Thyroid gland (tissue), 4 donors: Measurements from ENCODE around the gene DNM3. TPM values are rescaled to one million over a fixed set of nuclear protein-coding genes. Genes with fewer than 3 reads are reported as not detected.
"Not testable (repeated sequence)": the region's sequence is repeated elsewhere in the genome, so short reads cannot be mapped to it uniquely, and the experiment has no call there.

Source experiments
- DNase-seq, 2 donors: peaks; one replicate each; pipeline ENCODE4 v3.0.0-alpha.2; 2019
- H3K27ac ChIP-seq, 3 donors: fragments of 200-600 bp; sonication (generic); 1 replicate in 2 of 3; 2 replicates in 1 of 3; pipeline ENCODE4 v1.5.1; 2016 to 2019; ENCODE audit warnings: mild to moderate bottlenecking in 1 of 3, moderate library complexity in 1 of 3
- H3K27me3 ChIP-seq: fragments of 200-600 bp; sonication (generic); one replicate; pipeline ENCODE4 v1.5.1; 2019
- H3K36me3 ChIP-seq, 2 donors: fragments of 200-600 bp; sonication (generic); one replicate each; pipeline ENCODE4 v1.5.1; 2016 to 2019
- H3K4me1 ChIP-seq, 2 donors: fragments of 200-600 bp; sonication (generic); one replicate each; pipeline ENCODE4 v1.5.1; 2017 to 2019
- H3K4me3 ChIP-seq, 3 donors: fragments of 200-600 bp; sonication (generic); replicated peaks in 1 of 3; 1 replicate in 2 of 3; 2 replicates in 1 of 3; pipeline ENCODE4 v1.5.1; 2016; ENCODE audit warnings: mild to moderate bottlenecking in 1 of 3
- H3K9me3 ChIP-seq: fragments of 200-600 bp; sonication (generic); one replicate; pipeline ENCODE4 v1.5.1; 2017
- CTCF ChIP-seq, 6 experiments: fragments of 200-600 bp in 3 of 6; fragments of 450-650 bp in 3 of 6; sonication (generic) in 3 of 6; IDR thresholded peaks; one replicate each; pipeline ENCODE4 v1.5.1; 2016 to 2019; ENCODE audit warnings: antibody characterized with exemption in 6 of 6, mild to moderate bottlenecking in 2 of 6, inconsistent platforms in 1 of 6, moderate library complexity in 1 of 6
- POLR2A ChIP-seq, 2 donors: fragments of 450-650 bp; IDR thresholded peaks; one replicate each; pipeline ENCODE4 v1.6.1; 2017; ENCODE audit warnings: antibody characterized with exemption in 2 of 2, mild to moderate bottlenecking in 2 of 2, moderate library complexity in 1 of 2
- WGBS, 2 donors: methylation state at CpG; one replicate each; pipeline ENCODE4 v1.1.5; 2017; 5-methylcytosine and 5-hydroxymethylcytosine counted together
- intact Hi-C: fragments of 100-400 bp; cut with DNase I; formaldehyde crosslinking; loops from one replicate; pipeline ENCODE4 v1.15.1; 2023
- total RNA-seq, 4 donors: library from RNA; depleted of rRNA; stranded (reverse); fragments of >200 nt; gene quantifications; one replicate each; pipeline ENCODE4 v1.2.3, GENCODE V29; 2016

The DNM3 gene
- total RNA-seq, 4 donors from 2014 or later: 9.0 to 13.6 (median 10.8) TPM

DNA sequence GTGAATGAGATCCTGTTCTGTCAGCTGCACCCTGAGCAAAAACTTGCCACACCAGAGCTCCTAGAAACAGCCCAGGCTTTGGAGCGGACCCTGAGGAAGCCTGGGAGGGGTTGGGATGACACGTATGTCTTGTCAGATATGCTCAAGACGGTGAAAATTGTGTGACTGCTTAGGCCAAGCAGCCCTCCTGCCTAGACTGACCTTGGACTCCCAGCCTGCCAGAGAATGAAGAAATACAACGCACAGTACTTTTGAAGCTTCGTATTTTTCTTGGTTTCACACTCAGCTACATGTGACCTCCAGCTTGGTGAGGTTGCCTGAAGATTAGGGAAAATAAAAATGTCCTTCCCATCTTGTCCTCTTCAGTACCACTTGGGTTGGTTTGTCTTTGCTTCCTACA lies 44.7 kb upstream of the DNM3 start:
- H3K27me3 ChIP-seq: no peaks in the 10 kb centered on the region
- intact Hi-C loops: no loop called here
- no peaks in the 10 kb centered on the region for H3K9me3 ChIP-seq
- H3K4me3 ChIP-seq: no peak overlapping the region
- 94 to 99% methylated on average over 5 of the region's 5 CpGs for WGBS, 2 donors
- H3K36me3 ChIP-seq: peaks cover 21 to 39% of the 10 kb centered on the region in 2 donors
- no peak for DNase-seq
- H3K27ac ChIP-seq: no peak overlapping the region
- H3K4me1 ChIP-seq: peaks cover 12 to 15% of the 10 kb centered on the region in 2 donors
- TF ChIP-seq POLR2A (IDR thresholded peaks at IDR 0.05) (no peak), CTCF (IDR thresholded peaks at IDR 0.05) (no peak)

GRCh38 chr1:171798311-171798710 lies 43.0 kb upstream of the DNM3 start:
- H3K36me3 ChIP-seq: peaks cover 12 to 23% of the 10 kb centered on the region in 2 donors
- peak overlapping the region in 1 of 3 donors; percentile 45 for H3K27ac ChIP-seq
- H3K4me3 ChIP-seq: no peak overlapping the region
- H3K9me3 ChIP-seq: no peaks in the 10 kb centered on the region
- TF ChIP-seq POLR2A (IDR thresholded peaks at IDR 0.05) (no peak), CTCF (IDR thresholded peaks at IDR 0.05) (no peak)
- no peak for DNase-seq
- intact Hi-C loops: no loop called here
- 91 to 100% methylated on average over 3 of the region's 3 CpGs for WGBS, 2 donors
- peaks cover 15 to 17% of the 10 kb centered on the region in 2 donors for H3K4me1 ChIP-seq
- no peaks in the 10 kb centered on the region for H3K27me3 ChIP-seq

DNA sequence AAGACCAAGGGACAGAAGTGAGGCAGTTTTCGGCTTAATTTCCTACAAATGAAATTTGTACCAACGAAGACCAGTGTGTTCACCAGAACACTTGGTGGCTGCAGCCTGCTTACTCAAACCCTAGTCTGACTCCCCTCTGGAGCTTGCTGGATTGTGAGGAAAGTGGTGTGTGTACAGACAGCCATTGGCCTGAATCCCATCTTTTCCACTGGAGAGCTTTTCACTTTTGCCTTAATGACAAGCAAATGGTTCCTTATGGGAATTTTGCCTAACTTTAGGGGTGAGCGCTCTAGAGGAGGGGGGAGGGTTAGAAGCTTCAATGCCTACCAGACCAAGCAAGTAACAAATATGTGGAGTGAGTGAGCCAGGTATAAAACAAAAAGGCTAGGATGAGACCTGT lies 42.5 kb upstream of the DNM3 start:
- intact Hi-C loops: no loop called here

GRCh38 chr1:171799166-171799565 lies 42.1 kb upstream of the DNM3 start:
- DNase-seq: no peak
- H3K9me3 ChIP-seq: no peaks in the 10 kb centered on the region
- peaks cover 15 to 17% of the 10 kb centered on the region in 2 donors for H3K4me1 ChIP-seq
- intact Hi-C loops: no loop called here
- no peak overlapping the region for H3K4me3 ChIP-seq
- H3K36me3 ChIP-seq: peaks cover 12 to 21% of the 10 kb centered on the region in 2 donors
- no peak for TF ChIP-seq POLR2A (IDR thresholded peaks at IDR 0.05)
- no peak for TF ChIP-seq CTCF (IDR thresholded peaks at IDR 0.05)
- WGBS, 2 donors: 35 to 37% methylated on average over 4 of the region's 4 CpGs
- H3K27ac ChIP-seq: peak overlapping the region in 2 of 3 donors; percentile 4 to 45
- H3K27me3 ChIP-seq: no peaks in the 10 kb centered on the region

More for the DNA sequence above, 42.5 kb upstream of the DNM3 start:
- 34 to 41% methylated on average over 3 of the region's 3 CpGs for WGBS, 2 donors
- TF ChIP-seq POLR2A (IDR thresholded peaks at IDR 0.05): no peak
- TF ChIP-seq CTCF (IDR thresholded peaks at IDR 0.05): no peak
- Histone ChIP-seq H3K27me3 (no peaks in the 10 kb centered on the region), H3K4me3 (no peak overlapping the region), H3K36me3 (peaks cover 12 to 22% of the 10 kb centered on the region in 2 donors), H3K4me1 (peaks cover 15 to 17% of the 10 kb centered on the region in 2 donors), H3K27ac (peak overlapping the region in 2 of 3 donors; percentile 4 to 45), H3K9me3 (no peaks in the 10 kb centered on the region)
- DNase-seq: peak; percentile 44 to 56

GRCh38 chr1:171799698-171800097 lies 41.6 kb upstream of the DNM3 start:
- WGBS, 2 donors: 96 to 98% methylated on average over 2 of the region's 2 CpGs
- peaks cover 15 to 17% of the 10 kb centered on the region in 2 donors for H3K4me1 ChIP-seq
- peak overlapping the region in 2 of 3 donors; percentile 4 to 45 for H3K27ac ChIP-seq
- H3K36me3 ChIP-seq: peaks cover 11 to 20% of the 10 kb centered on the region in 2 donors
- intact Hi-C loops: loop anchor here (2.0 kb wide), 1 partner anchor 185 kb away; no protein-coding TSS in a partner anchor
- not testable (repeated sequence) for DNase-seq, H3K9me3 ChIP-seq, H3K27me3 ChIP-seq, H3K4me3 ChIP-seq
